A375 (cell line): Measurements from ENCODE around the gene TEX261. TPM values are rescaled to one million over a fixed set of nuclear protein-coding genes. Genes with fewer than 3 reads are reported as not detected.

ENCODE experiments used
- small RNA-seq: library from RNA; depleted of rRNA; stranded (forward); fragments of <200 nt; gene quantifications from one replicate; pipeline ENCODE3, GENCODE V24; 2014
- total RNA-seq: library from RNA; depleted of rRNA; stranded (reverse); fragments of >200 nt; shearing (Covaris generic); gene quantifications from 2 replicates; pipeline ENCODE4 v1.2.3, GENCODE V29; 2014; rRNA removed

TEX261 gene
- total RNA-seq: 21.5 and 26.9 TPM in 2 replicates

GRCh38 chr2:70994699-70995425 lies at the start of gene TEX261:
TSS of gene TEX261 (minus strand) at chr2:70994873. CDS start at chr2:70994757, 116 bp downstream.

GRCh38 chr2:70978341-70979179 lies 16.1 kb downstream of the TEX261 start, which contains the start of gene ANKRD53:
TSS of gene ANKRD53 (plus strand) at chr2:70978630. CDS start at chr2:70978646, 16 bp downstream.

Small RNAs within 50 kb of the gene (small RNA-seq; reads per million reads assigned to genes)
- not detected for gene RN7SL160P

Other genes with a start within 250 kb of the TEX261 start
- 11.0 and 20.1 TPM in 2 replicates for gene ADD2, start 226.7 kb downstream of the TEX261 start, total RNA-seq
- gene FIGLA, start 204.2 kb downstream of the TEX261 start, total RNA-seq: not detected in 2 replicates
- gene CLEC4F, start 174.3 kb downstream of the TEX261 start, total RNA-seq: not detected in 2 replicates
- gene CD207, start 159.1 kb downstream of the TEX261 start, total RNA-seq: 0.11 TPM in 1 of 2 replicates, not detected in the other
- 5.8 and 7.5 TPM in 2 replicates for gene VAX2, start 94.3 kb downstream of the TEX261 start, total RNA-seq
- 0.41 and 2.1 TPM in 2 replicates for gene ATP6V1B1, start 59.0 kb downstream of the TEX261 start, total RNA-seq
- gene ANKRD53, start 16.2 kb downstream of the TEX261 start, total RNA-seq: 0.05 TPM in 1 of 2 replicates, not detected in the other
- 23.4 and 26.6 TPM in 2 replicates for gene NAGK, start 73.8 kb upstream of the TEX261 start, total RNA-seq
- 10.8 and 14.5 TPM in 2 replicates for gene MCEE, start 135.4 kb upstream of the TEX261 start, total RNA-seq
- gene MPHOSPH10, start 135.8 kb upstream of the TEX261 start, total RNA-seq: 45.4 and 48.8 TPM in 2 replicates
- 0.27 and 0.34 TPM in 2 replicates for gene PAIP2B, start 232.2 kb upstream of the TEX261 start, total RNA-seq